ENCODE data around the gene GTF3C4. TPM values are rescaled to one million over a fixed set of nuclear protein-coding genes. Genes with fewer than 3 reads are reported as not detected.

The GTF3C4 gene
- total and polyA plus RNA-seq, 2 experiments from 2014 or later: 9.5 to 39.6 TPM

DNA sequence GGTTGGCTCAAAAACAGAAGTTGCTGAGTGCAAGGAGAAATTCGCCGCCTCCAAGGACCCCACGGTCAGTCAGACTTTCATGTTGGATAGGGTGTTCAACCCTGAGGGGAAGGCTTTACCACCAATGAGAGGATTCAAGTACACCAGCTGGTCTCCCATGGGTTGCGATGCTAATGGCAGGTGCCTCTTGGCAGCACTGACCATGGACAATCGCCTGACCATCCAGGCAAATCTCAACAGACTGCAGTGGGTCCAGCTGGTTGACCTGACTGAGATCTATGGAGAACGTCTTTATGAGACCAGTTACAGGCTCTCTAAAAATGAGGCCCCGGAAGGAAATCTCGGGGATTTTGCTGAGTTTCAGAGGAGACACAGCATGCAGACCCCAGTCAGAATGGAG lies 7.7 kb downstream of the GTF3C4 start:
- Histone ChIP-seq H3K4me2 (no peak overlapping the region), H3K27me3 (ENCODE audit: insufficient read depth) (no peaks in the 10 kb centered on the region), H3K4me3 (no peak overlapping the region), H3K9me2 (ENCODE audit: insufficient read depth) (no peaks in the 10 kb centered on the region), H4K20me1 (replicated peaks; ENCODE audit: insufficient read depth) (peaks cover 88% of the 10 kb centered on the region), H2AFZ (no peak overlapping the region), H3K36me3 (ENCODE audit: insufficient read depth) (peaks cover 27% of the 10 kb centered on the region), H3K27ac (ENCODE audit: low read depth) (no peak overlapping the region), H3F3A (replicated peaks; ENCODE audit: low read depth) (no peaks in the 10 kb centered on the region), H3K4me1 (ENCODE audit: insufficient read depth) (peaks cover 6% of the 10 kb centered on the region; the same call in 1 of the 2 replicates), H3K79me2 (replicated peaks; ENCODE audit: insufficient read depth) (peaks cover 100% of the 10 kb centered on the region)
- no peak for ATAC-seq
- peaks cover 6% of the 10 kb centered on the region for H3K4me1 Mint-ChIP-seq
- H3K27ac Mint-ChIP-seq: no peak overlapping the region
- no peak for DNase-seq (ENCODE audit: low spot score)
- peaks cover 4% of the 10 kb centered on the region for H3K27me3 Mint-ChIP-seq (ENCODE audit: insufficient read depth, low read depth, poor library complexity)
- TF ChIP-seq EZH2phosphoT487 (IDR thresholded peaks at IDR 0.05; ENCODE audit: unreplicated experiment): no peak
- TF ChIP-seq POLR2AphosphoS5 (IDR thresholded peaks at IDR 0.05; ENCODE audit: low read depth): no peak
- TF ChIP-seq ZNF114 (CRISPR knock-in tag; IDR thresholded peaks at IDR 0.05): no peak
- no peak for TF ChIP-seq JUNB (IDR thresholded peaks at IDR 0.05; ENCODE audit: unreplicated experiment)
- TF ChIP-seq, protein P1, sequence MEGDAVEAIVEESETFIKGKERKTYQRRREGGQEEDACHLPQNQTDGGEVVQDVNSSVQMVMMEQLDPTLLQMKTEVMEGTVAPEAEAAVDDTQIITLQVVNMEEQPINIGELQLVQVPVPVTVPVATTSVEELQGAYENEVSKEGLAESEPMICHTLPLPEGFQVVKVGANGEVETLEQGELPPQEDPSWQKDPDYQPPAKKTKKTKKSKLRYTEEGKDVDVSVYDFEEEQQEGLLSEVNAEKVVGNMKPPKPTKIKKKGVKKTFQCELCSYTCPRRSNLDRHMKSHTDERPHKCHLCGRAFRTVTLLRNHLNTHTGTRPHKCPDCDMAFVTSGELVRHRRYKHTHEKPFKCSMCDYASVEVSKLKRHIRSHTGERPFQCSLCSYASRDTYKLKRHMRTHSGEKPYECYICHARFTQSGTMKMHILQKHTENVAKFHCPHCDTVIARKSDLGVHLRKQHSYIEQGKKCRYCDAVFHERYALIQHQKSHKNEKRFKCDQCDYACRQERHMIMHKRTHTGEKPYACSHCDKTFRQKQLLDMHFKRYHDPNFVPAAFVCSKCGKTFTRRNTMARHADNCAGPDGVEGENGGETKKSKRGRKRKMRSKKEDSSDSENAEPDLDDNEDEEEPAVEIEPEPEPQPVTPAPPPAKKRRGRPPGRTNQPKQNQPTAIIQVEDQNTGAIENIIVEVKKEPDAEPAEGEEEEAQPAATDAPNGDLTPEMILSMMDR (conservative IDR thresholded peaks at IDR 0.05; ENCODE audit: low read depth in 2 of 2): no peak
- TF ChIP-seq ZNF331 (CRISPR knock-in tag; IDR thresholded peaks at IDR 0.05; ENCODE audit: low read depth): no peak
- TF ChIP-seq, protein P2, sequence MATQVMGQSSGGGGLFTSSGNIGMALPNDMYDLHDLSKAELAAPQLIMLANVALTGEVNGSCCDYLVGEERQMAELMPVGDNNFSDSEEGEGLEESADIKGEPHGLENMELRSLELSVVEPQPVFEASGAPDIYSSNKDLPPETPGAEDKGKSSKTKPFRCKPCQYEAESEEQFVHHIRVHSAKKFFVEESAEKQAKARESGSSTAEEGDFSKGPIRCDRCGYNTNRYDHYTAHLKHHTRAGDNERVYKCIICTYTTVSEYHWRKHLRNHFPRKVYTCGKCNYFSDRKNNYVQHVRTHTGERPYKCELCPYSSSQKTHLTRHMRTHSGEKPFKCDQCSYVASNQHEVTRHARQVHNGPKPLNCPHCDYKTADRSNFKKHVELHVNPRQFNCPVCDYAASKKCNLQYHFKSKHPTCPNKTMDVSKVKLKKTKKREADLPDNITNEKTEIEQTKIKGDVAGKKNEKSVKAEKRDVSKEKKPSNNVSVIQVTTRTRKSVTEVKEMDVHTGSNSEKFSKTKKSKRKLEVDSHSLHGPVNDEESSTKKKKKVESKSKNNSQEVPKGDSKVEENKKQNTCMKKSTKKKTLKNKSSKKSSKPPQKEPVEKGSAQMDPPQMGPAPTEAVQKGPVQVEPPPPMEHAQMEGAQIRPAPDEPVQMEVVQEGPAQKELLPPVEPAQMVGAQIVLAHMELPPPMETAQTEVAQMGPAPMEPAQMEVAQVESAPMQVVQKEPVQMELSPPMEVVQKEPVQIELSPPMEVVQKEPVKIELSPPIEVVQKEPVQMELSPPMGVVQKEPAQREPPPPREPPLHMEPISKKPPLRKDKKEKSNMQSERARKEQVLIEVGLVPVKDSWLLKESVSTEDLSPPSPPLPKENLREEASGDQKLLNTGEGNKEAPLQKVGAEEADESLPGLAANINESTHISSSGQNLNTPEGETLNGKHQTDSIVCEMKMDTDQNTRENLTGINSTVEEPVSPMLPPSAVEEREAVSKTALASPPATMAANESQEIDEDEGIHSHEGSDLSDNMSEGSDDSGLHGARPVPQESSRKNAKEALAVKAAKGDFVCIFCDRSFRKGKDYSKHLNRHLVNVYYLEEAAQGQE (IDR thresholded peaks at IDR 0.05; ENCODE audit: unreplicated experiment): no peak
- TF ChIP-seq, protein P3, sequence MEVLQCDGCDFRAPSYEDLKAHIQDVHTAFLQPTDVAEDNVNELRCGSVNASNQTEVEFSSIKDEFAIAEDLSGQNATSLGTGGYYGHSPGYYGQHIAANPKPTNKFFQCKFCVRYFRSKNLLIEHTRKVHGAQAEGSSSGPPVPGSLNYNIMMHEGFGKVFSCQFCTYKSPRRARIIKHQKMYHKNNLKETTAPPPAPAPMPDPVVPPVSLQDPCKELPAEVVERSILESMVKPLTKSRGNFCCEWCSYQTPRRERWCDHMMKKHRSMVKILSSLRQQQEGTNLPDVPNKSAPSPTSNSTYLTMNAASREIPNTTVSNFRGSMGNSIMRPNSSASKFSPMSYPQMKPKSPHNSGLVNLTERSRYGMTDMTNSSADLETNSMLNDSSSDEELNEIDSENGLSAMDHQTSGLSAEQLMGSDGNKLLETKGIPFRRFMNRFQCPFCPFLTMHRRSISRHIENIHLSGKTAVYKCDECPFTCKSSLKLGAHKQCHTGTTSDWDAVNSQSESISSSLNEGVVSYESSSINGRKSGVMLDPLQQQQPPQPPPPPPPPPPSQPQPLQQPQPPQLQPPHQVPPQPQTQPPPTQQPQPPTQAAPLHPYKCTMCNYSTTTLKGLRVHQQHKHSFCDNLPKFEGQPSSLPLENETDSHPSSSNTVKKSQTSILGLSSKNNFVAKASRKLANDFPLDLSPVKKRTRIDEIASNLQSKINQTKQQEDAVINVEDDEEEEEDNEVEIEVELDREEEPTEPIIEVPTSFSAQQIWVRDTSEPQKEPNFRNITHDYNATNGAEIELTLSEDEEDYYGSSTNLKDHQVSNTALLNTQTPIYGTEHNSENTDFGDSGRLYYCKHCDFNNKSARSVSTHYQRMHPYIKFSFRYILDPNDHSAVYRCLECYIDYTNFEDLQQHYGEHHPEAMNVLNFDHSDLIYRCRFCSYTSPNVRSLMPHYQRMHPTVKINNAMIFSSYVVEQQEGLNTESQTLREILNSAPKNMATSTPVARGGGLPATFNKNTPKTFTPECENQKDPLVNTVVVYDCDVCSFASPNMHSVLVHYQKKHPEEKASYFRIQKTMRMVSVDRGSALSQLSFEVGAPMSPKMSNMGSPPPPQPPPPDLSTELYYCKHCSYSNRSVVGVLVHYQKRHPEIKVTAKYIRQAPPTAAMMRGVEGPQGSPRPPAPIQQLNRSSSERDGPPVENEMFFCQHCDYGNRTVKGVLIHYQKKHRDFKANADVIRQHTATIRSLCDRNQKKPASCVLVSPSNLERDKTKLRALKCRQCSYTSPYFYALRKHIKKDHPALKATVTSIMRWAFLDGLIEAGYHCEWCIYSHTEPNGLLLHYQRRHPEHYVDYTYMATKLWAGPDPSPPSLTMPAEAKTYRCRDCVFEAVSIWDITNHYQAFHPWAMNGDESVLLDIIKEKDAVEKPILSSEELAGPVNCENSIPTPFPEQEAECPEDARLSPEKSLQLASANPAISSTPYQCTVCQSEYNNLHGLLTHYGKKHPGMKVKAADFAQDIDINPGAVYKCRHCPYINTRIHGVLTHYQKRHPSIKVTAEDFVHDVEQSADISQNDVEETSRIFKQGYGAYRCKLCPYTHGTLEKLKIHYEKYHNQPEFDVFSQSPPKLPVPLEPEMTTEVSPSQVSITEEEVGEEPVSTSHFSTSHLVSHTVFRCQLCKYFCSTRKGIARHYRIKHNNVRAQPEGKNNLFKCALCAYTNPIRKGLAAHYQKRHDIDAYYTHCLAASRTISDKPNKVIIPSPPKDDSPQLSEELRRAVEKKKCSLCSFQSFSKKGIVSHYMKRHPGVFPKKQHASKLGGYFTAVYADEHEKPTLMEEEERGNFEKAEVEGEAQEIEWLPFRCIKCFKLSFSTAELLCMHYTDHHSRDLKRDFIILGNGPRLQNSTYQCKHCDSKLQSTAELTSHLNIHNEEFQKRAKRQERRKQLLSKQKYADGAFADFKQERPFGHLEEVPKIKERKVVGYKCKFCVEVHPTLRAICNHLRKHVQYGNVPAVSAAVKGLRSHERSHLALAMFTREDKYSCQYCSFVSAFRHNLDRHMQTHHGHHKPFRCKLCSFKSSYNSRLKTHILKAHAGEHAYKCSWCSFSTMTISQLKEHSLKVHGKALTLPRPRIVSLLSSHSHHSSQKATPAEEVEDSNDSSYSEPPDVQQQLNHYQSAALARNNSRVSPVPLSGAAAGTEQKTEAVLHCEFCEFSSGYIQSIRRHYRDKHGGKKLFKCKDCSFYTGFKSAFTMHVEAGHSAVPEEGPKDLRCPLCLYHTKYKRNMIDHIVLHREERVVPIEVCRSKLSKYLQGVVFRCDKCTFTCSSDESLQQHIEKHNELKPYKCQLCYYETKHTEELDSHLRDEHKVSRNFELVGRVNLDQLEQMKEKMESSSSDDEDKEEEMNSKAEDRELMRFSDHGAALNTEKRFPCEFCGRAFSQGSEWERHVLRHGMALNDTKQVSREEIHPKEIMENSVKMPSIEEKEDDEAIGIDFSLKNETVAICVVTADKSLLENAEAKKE (CRISPR knock-in tag; IDR thresholded peaks at IDR 0.05): no peak
- TF ChIP-seq ETS1 (IDR thresholded peaks at IDR 0.05): no peak
- no peak for TF ChIP-seq EZH2 (IDR thresholded peaks at IDR 0.05; ENCODE audit: low read depth, unreplicated experiment)
- no peak for TF ChIP-seq CREB1 (CRISPR knock-in tag; IDR thresholded peaks at IDR 0.05; ENCODE audit: low read depth)
- TF ChIP-seq STAT1 (IDR thresholded peaks at IDR 0.05; ENCODE audit: unreplicated experiment): no peak
- no peak for TF ChIP-seq NANOG (IDR thresholded peaks at IDR 0.05; ENCODE audit: borderline replicate concordance)
- H3K9me3 Mint-ChIP-seq: no peaks in the 10 kb centered on the region
- H3K4me3 Mint-ChIP-seq: no peak overlapping the region
- H3K36me3 Mint-ChIP-seq (ENCODE audit: low read depth): peaks cover 49% of the 10 kb centered on the region

Measured in GM23338 (cell line).